ENCODE measurements around the gene IL1F10. TPM values are rescaled to one million over a fixed set of nuclear protein-coding genes. Genes with fewer than 3 reads are reported as not detected.

The IL1F10 gene
- total and polyA plus RNA-seq, 2 of the 13 experiments (the other 11 are each of a cell fraction or from before 2014, with no cell fraction given) = not detected

- TF ChIP-seq, protein P1, sequence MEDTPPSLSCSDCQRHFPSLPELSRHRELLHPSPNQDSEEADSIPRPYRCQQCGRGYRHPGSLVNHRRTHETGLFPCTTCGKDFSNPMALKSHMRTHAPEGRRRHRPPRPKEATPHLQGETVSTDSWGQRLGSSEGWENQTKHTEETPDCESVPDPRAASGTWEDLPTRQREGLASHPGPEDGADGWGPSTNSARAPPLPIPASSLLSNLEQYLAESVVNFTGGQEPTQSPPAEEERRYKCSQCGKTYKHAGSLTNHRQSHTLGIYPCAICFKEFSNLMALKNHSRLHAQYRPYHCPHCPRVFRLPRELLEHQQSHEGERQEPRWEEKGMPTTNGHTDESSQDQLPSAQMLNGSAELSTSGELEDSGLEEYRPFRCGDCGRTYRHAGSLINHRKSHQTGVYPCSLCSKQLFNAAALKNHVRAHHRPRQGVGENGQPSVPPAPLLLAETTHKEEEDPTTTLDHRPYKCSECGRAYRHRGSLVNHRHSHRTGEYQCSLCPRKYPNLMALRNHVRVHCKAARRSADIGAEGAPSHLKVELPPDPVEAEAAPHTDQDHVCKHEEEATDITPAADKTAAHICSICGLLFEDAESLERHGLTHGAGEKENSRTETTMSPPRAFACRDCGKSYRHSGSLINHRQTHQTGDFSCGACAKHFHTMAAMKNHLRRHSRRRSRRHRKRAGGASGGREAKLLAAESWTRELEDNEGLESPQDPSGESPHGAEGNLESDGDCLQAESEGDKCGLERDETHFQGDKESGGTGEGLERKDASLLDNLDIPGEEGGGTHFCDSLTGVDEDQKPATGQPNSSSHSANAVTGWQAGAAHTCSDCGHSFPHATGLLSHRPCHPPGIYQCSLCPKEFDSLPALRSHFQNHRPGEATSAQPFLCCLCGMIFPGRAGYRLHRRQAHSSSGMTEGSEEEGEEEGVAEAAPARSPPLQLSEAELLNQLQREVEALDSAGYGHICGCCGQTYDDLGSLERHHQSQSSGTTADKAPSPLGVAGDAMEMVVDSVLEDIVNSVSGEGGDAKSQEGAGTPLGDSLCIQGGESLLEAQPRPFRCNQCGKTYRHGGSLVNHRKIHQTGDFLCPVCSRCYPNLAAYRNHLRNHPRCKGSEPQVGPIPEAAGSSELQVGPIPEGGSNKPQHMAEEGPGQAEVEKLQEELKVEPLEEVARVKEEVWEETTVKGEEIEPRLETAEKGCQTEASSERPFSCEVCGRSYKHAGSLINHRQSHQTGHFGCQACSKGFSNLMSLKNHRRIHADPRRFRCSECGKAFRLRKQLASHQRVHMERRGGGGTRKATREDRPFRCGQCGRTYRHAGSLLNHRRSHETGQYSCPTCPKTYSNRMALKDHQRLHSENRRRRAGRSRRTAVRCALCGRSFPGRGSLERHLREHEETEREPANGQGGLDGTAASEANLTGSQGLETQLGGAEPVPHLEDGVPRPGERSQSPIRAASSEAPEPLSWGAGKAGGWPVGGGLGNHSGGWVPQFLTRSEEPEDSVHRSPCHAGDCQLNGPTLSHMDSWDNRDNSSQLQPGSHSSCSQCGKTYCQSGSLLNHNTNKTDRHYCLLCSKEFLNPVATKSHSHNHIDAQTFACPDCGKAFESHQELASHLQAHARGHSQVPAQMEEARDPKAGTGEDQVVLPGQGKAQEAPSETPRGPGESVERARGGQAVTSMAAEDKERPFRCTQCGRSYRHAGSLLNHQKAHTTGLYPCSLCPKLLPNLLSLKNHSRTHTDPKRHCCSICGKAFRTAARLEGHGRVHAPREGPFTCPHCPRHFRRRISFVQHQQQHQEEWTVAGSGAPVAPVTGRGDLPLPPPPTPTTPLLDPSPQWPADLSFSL (CRISPR knock-in tag; IDR thresholded peaks at IDR 0.05) = no peak
- peak; percentile 85 for TF ChIP-seq TEAD3 (CRISPR knock-in tag; optimal IDR thresholded peaks at IDR 0.05; ENCODE audit: borderline replicate concordance)
- TF ChIP-seq, protein P2, sequence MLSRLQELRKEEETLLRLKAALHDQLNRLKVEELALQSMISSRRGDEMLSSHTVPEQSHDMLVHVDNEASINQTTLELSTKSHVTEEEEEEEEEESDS (CRISPR knock-in tag; IDR thresholded peaks at IDR 0.05; ENCODE audit: borderline replicate concordance) = no peak
- 0 out of 2 replicates have a peak, but pooled peaks have one; percentile 33 for TF ChIP-seq ZNF232 (CRISPR knock-in tag; IDR thresholded peaks at IDR 0.05; ENCODE audit: borderline replicate concordance)
- no peak for TF ChIP-seq IRF9 (CRISPR knock-in tag; IDR thresholded peaks at IDR 0.05; ENCODE audit: borderline replicate concordance)
- TF ChIP-seq ARNT (IDR thresholded peaks at IDR 0.05) = no peak
- peak; percentile 66 for TF ChIP-seq HDAC1 (CRISPR knock-in tag; IDR thresholded peaks at IDR 0.05)
- TF ChIP-seq TCF7 (IDR thresholded peaks at IDR 0.05; ENCODE audit: low read depth) = peak; percentile 81
- peak; percentile 46; the same call in 1 of the 2 replicates for TF ChIP-seq ETV5 (CRISPR knock-in tag; IDR thresholded peaks at IDR 0.05; ENCODE audit: borderline replicate concordance)
- no peak for TF ChIP-seq ZNF558 (CRISPR knock-in tag; IDR thresholded peaks at IDR 0.05; ENCODE audit: borderline replicate concordance)
- 0 out of 2 replicates have a peak, but pooled peaks have one; percentile 34 for TF ChIP-seq HOXA5 (CRISPR knock-in tag; IDR thresholded peaks at IDR 0.05)
- TF ChIP-seq, protein P3, sequence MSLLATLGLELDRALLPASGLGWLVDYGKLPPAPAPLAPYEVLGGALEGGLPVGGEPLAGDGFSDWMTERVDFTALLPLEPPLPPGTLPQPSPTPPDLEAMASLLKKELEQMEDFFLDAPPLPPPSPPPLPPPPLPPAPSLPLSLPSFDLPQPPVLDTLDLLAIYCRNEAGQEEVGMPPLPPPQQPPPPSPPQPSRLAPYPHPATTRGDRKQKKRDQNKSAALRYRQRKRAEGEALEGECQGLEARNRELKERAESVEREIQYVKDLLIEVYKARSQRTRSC (CRISPR knock-in tag; IDR thresholded peaks at IDR 0.05; ENCODE audit: low read depth) = no peak
- TF ChIP-seq NFE2L2 (IDR thresholded peaks at IDR 0.05; ENCODE audit: low read length) = no peak
- no peak for TF ChIP-seq ZNF382 (CRISPR knock-in tag; IDR thresholded peaks at IDR 0.05; ENCODE audit: borderline replicate concordance)
- TF ChIP-seq, protein P4, sequence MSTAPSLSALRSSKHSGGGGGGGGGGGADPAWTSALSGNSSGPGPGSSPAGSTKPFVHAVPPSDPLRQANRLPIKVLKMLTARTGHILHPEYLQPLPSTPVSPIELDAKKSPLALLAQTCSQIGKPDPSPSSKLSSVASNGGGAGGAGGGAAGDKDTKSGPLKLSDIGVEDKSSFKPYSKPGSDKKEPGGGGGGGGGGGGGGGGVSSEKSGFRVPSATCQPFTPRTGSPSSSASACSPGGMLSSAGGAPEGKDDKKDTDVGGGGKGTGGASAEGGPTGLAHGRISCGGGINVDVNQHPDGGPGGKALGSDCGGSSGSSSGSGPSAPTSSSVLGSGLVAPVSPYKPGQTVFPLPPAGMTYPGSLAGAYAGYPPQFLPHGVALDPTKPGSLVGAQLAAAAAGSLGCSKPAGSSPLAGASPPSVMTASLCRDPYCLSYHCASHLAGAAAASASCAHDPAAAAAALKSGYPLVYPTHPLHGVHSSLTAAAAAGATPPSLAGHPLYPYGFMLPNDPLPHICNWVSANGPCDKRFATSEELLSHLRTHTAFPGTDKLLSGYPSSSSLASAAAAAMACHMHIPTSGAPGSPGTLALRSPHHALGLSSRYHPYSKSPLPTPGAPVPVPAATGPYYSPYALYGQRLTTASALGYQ (CRISPR knock-in tag; IDR thresholded peaks at IDR 0.05) = no peak
- TF ChIP-seq ZNF777 (CRISPR knock-in tag; IDR thresholded peaks at IDR 0.05) = no peak
- TF ChIP-seq CREB1 (IDR thresholded peaks at IDR 0.05) = no peak
- TF ChIP-seq CREB1 (CRISPR knock-in tag; IDR thresholded peaks at IDR 0.05) = no peak
- TF ChIP-seq CCDC6 (CRISPR knock-in tag; IDR thresholded peaks at IDR 0.05) = no peak
Measured at GRCh38 chr2:113088213-113088992, 20.6 kb downstream of the IL1F10 start (continued).

Data from HepG2 (cell line).